ENCODE measurements around the gene RGS10. TPM values are rescaled to one million over a fixed set of nuclear protein-coding genes. Genes with fewer than 3 reads are reported as not detected.

RGS10 gene
- total and polyA plus RNA-seq, 10 of the 15 experiments (the other 5 are each of a cell fraction or from before 2014, with no cell fraction given), result 72.8 to 193 (median 127) TPM

DNA sequence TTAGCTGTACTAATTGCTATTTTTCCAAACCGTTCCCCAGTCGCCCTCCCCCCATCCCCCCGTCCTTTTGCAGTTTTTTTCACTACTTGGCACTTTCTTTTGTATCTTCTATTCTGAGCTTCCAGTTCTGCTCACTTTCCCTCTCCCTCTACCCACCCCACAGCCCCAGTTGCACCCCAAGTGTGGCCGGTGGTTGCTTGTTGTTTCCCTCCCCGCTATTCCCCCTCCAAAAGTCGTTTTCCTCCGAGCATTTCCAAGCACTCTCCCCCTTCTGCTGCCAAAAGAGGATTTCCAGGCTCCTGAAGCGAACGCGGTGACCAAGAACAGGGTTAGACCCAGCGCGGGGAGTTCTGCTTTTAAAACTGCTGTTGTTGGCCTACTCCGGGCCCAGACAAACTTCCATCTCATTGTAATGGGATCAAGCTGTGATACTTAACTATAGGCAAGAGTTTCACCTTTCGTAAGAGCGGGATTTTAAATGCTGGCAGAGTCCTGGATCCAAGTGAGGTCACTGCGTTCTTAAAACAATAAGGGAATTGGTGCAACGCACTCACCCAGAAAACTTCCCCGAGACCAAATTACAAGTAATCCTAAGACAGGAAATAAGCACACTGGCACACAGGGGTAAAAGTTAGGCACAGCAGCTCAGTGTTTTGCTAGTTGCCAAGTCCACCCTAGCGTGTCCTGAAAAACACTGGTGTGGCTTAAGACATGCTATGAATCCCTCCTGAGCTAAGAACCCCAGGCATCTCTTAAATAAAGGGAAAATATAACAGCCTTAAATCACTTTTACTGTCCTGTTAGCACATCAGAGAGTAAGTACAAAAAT, 1.5 kb upstream of the RGS10 start:
- POLR2A ChIA-PET, result interaction anchor here (0.6 to 4.0 kb wide), 6 partner anchors 13 to 368 kb away, joined by 4 to 24 read pairs (median 6); partner anchors contain the start of gene TIAL1
- RAD21 ChIA-PET (ENCODE audit: unreplicated experiment), result interaction anchor here (1.0 to 5.3 kb wide), 10 partner anchors 13 to 345 kb away, joined by 3 to 55 read pairs (median 8); partner anchors contain the start of genes BAG3 and GRK5
- TF ChIP-seq DPF2 (IDR thresholded peaks at IDR 0.05), result no peak
- TF ChIP-seq JUND (IDR thresholded peaks at IDR 0.05; ENCODE audit: low read depth, low read length), result no peak
- TF ChIP-seq ZNF622 (IDR thresholded peaks at IDR 0.05), result no peak

More for the DNA sequence above, 1.5 kb upstream of the RGS10 start:
- H2AFZ ChIP-seq (ENCODE audit: control insufficient read depth, low read depth, low read length), result no peak overlapping the region
- intact Hi-C loops (cut with micrococcal nuclease; ENCODE audit: unreplicated experiment), result loop anchor here (2.0 to 5.0 kb wide), 4 partner anchors 53 to 337 kb away; partner anchors contain the start of genes GRK5 and TIAL1
- SMC1A ChIA-PET (ENCODE audit: uncharacterized antibody, unreplicated experiment), result interaction anchor here (0.6 to 3.3 kb wide), 13 partner anchors 13 to 345 kb away, joined by 3 to 16 read pairs (median 4); no protein-coding TSS in a partner anchor
- no peaks in the 10 kb centered on the region for H3K36me3 ChIP-seq (ENCODE audit: control insufficient read depth in 2 of 2, insufficient read depth in 2 of 2, low read length in 1 of 2)
- BruUV-seq (replicated peaks), result no TSS peak
- H3K79me2 ChIP-seq (ENCODE audit: control insufficient read depth, insufficient read depth, low read length), result peaks cover 34% of the 10 kb centered on the region
- CTCF ChIA-PET, result interaction anchor here (0.6 to 5.1 kb wide), 31 partner anchors 10 to 345 kb away, joined by 3 to 45 read pairs (median 5); partner anchors contain the start of genes BAG3, GRK5 and TIAL1
- FAIRE-seq (no peak), DNase-seq (ENCODE audit: low read depth, low spot score) (no peak), ATAC-seq (no peak)
- no peak overlapping the region for H3K27ac ChIP-seq (ENCODE audit: control insufficient read depth, insufficient read depth)
- no peaks in the 10 kb centered on the region for H4K20me1 ChIP-seq (ENCODE audit: control insufficient read depth, insufficient read depth)
- H3K4me2 ChIP-seq (ENCODE audit: control insufficient read depth, insufficient read depth), result peak overlapping the region; percentile 84; the same call in 1 of the 2 replicates
- H3K4me3 ChIP-seq, result no peak overlapping the region
- no peak overlapping the region for H3K9ac ChIP-seq (ENCODE audit: control insufficient read depth, insufficient read depth, low read length)
- no peaks in the 10 kb centered on the region for H3K9me3 ChIP-seq (replicated peaks; ENCODE audit: control insufficient read depth, insufficient read depth, low read length)
- H3K4me1 ChIP-seq (ENCODE audit: control insufficient read depth, insufficient read depth, low read length), result peaks cover 12% of the 10 kb centered on the region
- no peaks in the 10 kb centered on the region for H3K27me3 ChIP-seq (replicated peaks in 1 of 2; ENCODE audit: control insufficient read depth in 2 of 2, insufficient read depth in 2 of 2, low read length in 1 of 2)
- in situ Hi-C loops (cut with MboI), result no loop called here
- whole genome bisulfite sequencing (ENCODE audit: insufficient coverage, insufficient replicate concordance, low lambda C conversion rate, missing lambda C conversion rate), result 71% methylated on average over 19 of the region's 19 CpGs
